GM10248 (cell line): ENCODE results near the gene SLC5A2.

Source experiments
- CTCF ChIA-PET: fragments of 300-600 bp; sonication (Branson Sonifier 250); formaldehyde crosslinking; extraction: SDS; loops from one replicate; lab custom pipeline; 2021; ENCODE audit warnings: antibody characterized with exemption; lab: Yijun Ruan, JAX
- POLR2A ChIA-PET: fragments of 350-650 bp; sonication (Branson Sonifier 250); formaldehyde crosslinking; extraction: SDS; loops from one replicate; lab custom pipeline; 2020; ENCODE audit warnings: antibody characterized with exemption; lab: Yijun Ruan, JAX
- DNase-seq: peaks from one replicate; pipeline ENCODE4 v3.0.0; 2012; ENCODE audit errors: extremely low spot score
- CTCF ChIP-seq: IDR thresholded peaks from 2 replicates; pipeline ENCODE4 v1.5.1; 2012; ENCODE audit warnings: mild to moderate bottlenecking, low read depth; ENCODE audit errors: extremely low read depth, missing control alignments, control extremely low read depth

The SLC5A2 gene

GRCh38 chr16:31459687-31460581 lies 23.0 kb upstream of the SLC5A2 start:
- POLR2A ChIA-PET = interaction anchor here (0.6 to 1.7 kb wide), 2 partner anchors 17 to 280 kb away, joined by 3 to 9 read pairs; partner anchors contain the start of gene FUS

GRCh38 chr16:31460582-31461002 lies 22.3 kb upstream of the SLC5A2 start:
- peak; percentile 77 for TF ChIP-seq CTCF
- CTCF ChIA-PET = interaction anchor here (0.7 to 9.6 kb wide), 31 partner anchors 8 to 416 kb away, joined by 3 to 105 read pairs (median 5); partner anchors contain the start of genes KAT8, RUSF1, SLC5A2 and TGFB1I1
- POLR2A ChIA-PET = interaction anchor here (1.7 kb wide), 1 partner anchor 280 kb away, joined by 9 read pairs; the partner anchor contains the start of gene FUS
- peak; percentile 45 for DNase-seq

More at GRCh38 chr16:31459687-31460581, 23.0 kb upstream of the SLC5A2 start:
- TF ChIP-seq CTCF = no peak
- CTCF ChIA-PET = interaction anchor here (0.7 to 9.6 kb wide), 31 partner anchors 9 to 506 kb away, joined by 3 to 105 read pairs (median 5); partner anchors contain the start of genes KAT8, RUSF1, SLC5A2 and TGFB1I1
- DNase-seq = peak; percentile 99

- POLR2A ChIA-PET = no interaction called here
- no peak for TF ChIP-seq CTCF
- no peak for DNase-seq
- CTCF ChIA-PET = interaction anchor here (0.7 to 9.6 kb wide), 28 partner anchors 7 to 416 kb away, joined by 3 to 105 read pairs (median 4); partner anchors contain the start of genes KAT8, RUSF1, SLC5A2 and TGFB1I1
Measured at GRCh38 chr16:31461201-31461920, 21.6 kb upstream of the SLC5A2 start.

- ChIA-PET POLR2A (no interaction called here), CTCF (interaction anchor here (0.7 to 9.6 kb wide), 5 partner anchors 12 to 406 kb away, joined by 3 to 105 read pairs (median 21); partner anchors contain the start of gene ZNF843)
- TF ChIP-seq CTCF = no peak
- DNase-seq = no peak
Measured at GRCh38 chr16:31461921-31462804, 20.8 kb upstream of the SLC5A2 start.

- TF ChIP-seq CTCF = no peak
- POLR2A ChIA-PET = no interaction called here
- no peak for DNase-seq
- CTCF ChIA-PET = interaction anchor here (1.5 kb wide), 1 partner anchor 12 kb away, joined by 4 read pairs; no protein-coding TSS in a partner anchor
Measured at GRCh38 chr16:31464348-31464769, 18.6 kb upstream of the SLC5A2 start.
